GM23338 (cell line): ENCODE measurements around the gene KMT2E. TPM values are rescaled to one million over a fixed set of nuclear protein-coding genes. Genes with fewer than 3 reads are reported as not detected.

Experiments used
- ATAC-seq: fragments of 200-7000 bp; cut with Tn5 transposase; 3 replicates; pipeline ENCODE4 v1.9.1; 2020
- DNase-seq: peaks from one replicate; pipeline ENCODE4 v3.0.0-alpha.2; 2015; ENCODE audit warnings: low spot score
- H2AFZ ChIP-seq: fragments of 200-600 bp; sonication (generic); 2 replicates; pipeline ENCODE4 v1.8.0; 2016; ENCODE audit warnings: antibody characterized with exemption, mild to moderate bottlenecking, moderate library complexity
- H3F3A ChIP-seq: fragments of 200-600 bp; sonication (generic); replicated peaks from 2 replicates; pipeline ENCODE4 v1.8.0; 2017; ENCODE audit warnings: antibody characterized with exemption, mixed run types, low read depth
- H3K27ac ChIP-seq: fragments of 200-600 bp; sonication (generic); 2 replicates; pipeline ENCODE4 v1.6.1; 2016; ENCODE audit warnings: low read depth
- H3K27me3 ChIP-seq: fragments of 200-600 bp; sonication (generic); 2 replicates; pipeline ENCODE4 v1.8.0; 2016; ENCODE audit warnings: mild to moderate bottlenecking, mixed run types, moderate library complexity; ENCODE audit not compliant: insufficient read depth
- H3K36me3 ChIP-seq: fragments of 200-600 bp; sonication (generic); 2 replicates; pipeline ENCODE4 v1.8.0; 2016; ENCODE audit warnings: mild to moderate bottlenecking; ENCODE audit not compliant: insufficient read depth
- H3K4me1 ChIP-seq: fragments of 200-600 bp; sonication (generic); 2 replicates; pipeline ENCODE4 v1.8.0; 2016; ENCODE audit warnings: mild to moderate bottlenecking, moderate library complexity; ENCODE audit not compliant: insufficient read depth
- H3K4me2 ChIP-seq: fragments of 200-600 bp; sonication (generic); 2 replicates; pipeline ENCODE4 v1.7.1; 2017; ENCODE audit warnings: mixed run types
- H3K4me3 ChIP-seq: fragments of 200-600 bp; sonication (generic); 2 replicates; pipeline ENCODE4 v1.6.1; 2016; ENCODE audit warnings: mixed run types
- H3K79me2 ChIP-seq: fragments of 200-600 bp; sonication (generic); replicated peaks from 2 replicates; pipeline ENCODE4 v1.8.0; 2017; ENCODE audit warnings: mild to moderate bottlenecking; ENCODE audit not compliant: insufficient read depth
- H3K9me2 ChIP-seq: fragments of 200-600 bp; sonication (generic); 2 replicates; pipeline ENCODE4 v1.8.0; 2017; ENCODE audit not compliant: insufficient read depth
- H4K20me1 ChIP-seq: fragments of 200-600 bp; sonication (generic); replicated peaks from 2 replicates; pipeline ENCODE4 v1.8.0; 2017; ENCODE audit warnings: mild to moderate bottlenecking; ENCODE audit not compliant: insufficient read depth
- H3K27ac Mint-ChIP-seq: 2 replicates; pipeline ENCODE4 v1.8.0; 2020; ENCODE audit warnings: inconsistent platforms, mild to moderate bottlenecking, moderate library complexity, mixed read lengths
- H3K27me3 Mint-ChIP-seq: 3 replicates; pipeline ENCODE4 v1.8.0; 2022; ENCODE audit warnings: low read depth, mild to moderate bottlenecking, moderate library complexity, mixed read lengths, inconsistent platforms; ENCODE audit not compliant: insufficient read depth, poor library complexity
- H3K36me3 Mint-ChIP-seq: 3 replicates; pipeline ENCODE4 v1.8.0; 2021; ENCODE audit warnings: low read depth, mild to moderate bottlenecking, inconsistent platforms, moderate library complexity, mixed read lengths
- H3K4me1 Mint-ChIP-seq: 3 replicates; pipeline ENCODE4 v1.8.0; 2020; ENCODE audit warnings: mild to moderate bottlenecking, inconsistent platforms, mixed read lengths
- H3K4me3 Mint-ChIP-seq: 3 replicates; pipeline ENCODE4 v1.8.0; 2021; ENCODE audit warnings: moderate library complexity, mild to moderate bottlenecking, inconsistent platforms, mixed read lengths
- H3K9me3 Mint-ChIP-seq: 3 replicates; pipeline ENCODE4 v1.8.0; 2020; ENCODE audit warnings: moderate library complexity, mild to moderate bottlenecking, inconsistent platforms, mixed read lengths
- CREB1 ChIP-seq: fragments of 250-450 bp; sonication (Bioruptor Pico); IDR thresholded peaks from 2 replicates; pipeline ENCODE4 v1.5.0; 2020; ENCODE audit warnings: low read depth, mild to moderate bottlenecking, moderate library complexity
- EZH2phosphoT487 ChIP-seq: fragments of 200-600 bp; sonication (generic); IDR thresholded peaks from one replicate; pipeline ENCODE4 v1.8.1; 2018; ENCODE audit warnings: antibody characterized with exemption; ENCODE audit not compliant: unreplicated experiment
- JUNB ChIP-seq: IDR thresholded peaks from one replicate; pipeline ENCODE4 v1.6.1; 2016; ENCODE audit warnings: antibody characterized with exemption; ENCODE audit not compliant: unreplicated experiment
- NANOG ChIP-seq: IDR thresholded peaks from 2 replicates; pipeline ENCODE4 v1.6.1; 2016; ENCODE audit warnings: antibody characterized with exemption, borderline replicate concordance
- STAT1 ChIP-seq: IDR thresholded peaks from one replicate; pipeline ENCODE4 v1.6.1; 2016; ENCODE audit warnings: antibody characterized with exemption; ENCODE audit not compliant: unreplicated experiment
- ZNF331 ChIP-seq: fragments of 250-450 bp; sonication (Bioruptor Pico); IDR thresholded peaks from 2 replicates; pipeline ENCODE4 v1.5.0; 2020; ENCODE audit warnings: low read depth, mild to moderate bottlenecking, moderate library complexity
- polyA plus RNA-seq: library from polyadenylated mRNA; unstranded; fragments of >200 nt; fragmentation: Nextera tagmentation; extraction: Ambion mirVana; gene quantifications from 2 replicates; pipeline ENCODE4 v1.2.1, GENCODE V29; 2016
- total RNA-seq: library from RNA; depleted of rRNA; stranded (reverse); fragments of >200 nt; shearing (Covaris generic); gene quantifications from 2 replicates; pipeline ENCODE4 v1.2.3, GENCODE V29; 2014
- TF ChIP-seq, protein P1 (sequence below): IDR thresholded peaks from 2 replicates; pipeline ENCODE4 v1.6.1; 2016; ENCODE audit warnings: antibody characterized with exemption
- TF ChIP-seq, protein P2 (sequence below): fragments of 250-450 bp; sonication (Bioruptor Pico); IDR thresholded peaks from 2 replicates; pipeline ENCODE4 v1.5.0; 2020; ENCODE audit warnings: mild to moderate bottlenecking, moderate library complexity
- TF ChIP-seq, protein P3 (sequence below): IDR thresholded peaks from one replicate; pipeline ENCODE4 v1.6.1; 2018; ENCODE audit warnings: antibody characterized with exemption; ENCODE audit not compliant: unreplicated experiment

The KMT2E gene
- total and polyA plus RNA-seq, 2 experiments from 2014 or later, result 50.2 to 70.9 TPM

DNA sequence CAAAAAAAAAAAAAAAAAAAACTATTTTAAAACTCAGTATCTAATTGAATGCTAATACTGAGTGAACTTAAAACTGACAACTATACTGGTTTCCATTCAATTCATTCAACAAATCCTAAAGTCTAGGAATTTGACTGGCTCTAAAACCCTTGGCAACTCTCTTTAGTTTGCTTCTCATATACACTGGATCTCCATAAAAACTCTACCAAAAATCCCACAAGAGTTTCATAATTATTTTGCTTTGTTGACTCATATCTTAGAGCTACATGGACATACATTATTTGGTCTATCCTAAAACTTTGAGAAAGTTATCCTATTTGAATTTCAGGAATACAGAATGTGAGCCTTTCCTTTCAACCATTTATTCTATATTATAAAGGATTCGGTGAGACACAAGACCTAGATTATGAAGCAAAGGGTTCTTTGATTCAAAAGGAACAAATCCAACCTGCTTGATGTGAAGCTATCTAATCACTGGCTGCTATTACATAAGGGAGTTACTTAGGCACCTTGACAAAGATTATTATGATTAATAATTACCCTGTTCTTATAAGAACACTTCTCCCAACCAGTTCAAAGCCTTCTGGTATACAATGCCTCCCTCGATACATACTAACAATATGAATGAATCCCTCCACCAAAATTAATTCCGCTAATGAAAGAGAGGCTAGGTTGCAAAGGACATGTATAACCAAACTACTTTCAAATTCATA lies 15.8 kb upstream of the KMT2E start:
- H3K27me3 ChIP-seq, result no peaks in the 10 kb centered on the region
- H4K20me1 ChIP-seq, result peaks cover 79% of the 10 kb centered on the region
- Mint-ChIP-seq H3K27ac (no peak overlapping the region), H3K9me3 (no peaks in the 10 kb centered on the region), H3K4me1 (peaks cover 41% of the 10 kb centered on the region), H3K36me3 (peaks cover 3% of the 10 kb centered on the region; the same call in 1 of the 3 replicates), H3K27me3 (no peaks in the 10 kb centered on the region), H3K4me3 (no peak overlapping the region)
- no peak for ATAC-seq
- no peak overlapping the region; the same call in 1 of the 2 replicates for H3K27ac ChIP-seq
- H3K9me2 ChIP-seq, result no peaks in the 10 kb centered on the region
- no peaks in the 10 kb centered on the region for H3K36me3 ChIP-seq
- no peaks in the 10 kb centered on the region; the same call in 1 of the 2 replicates for H3K79me2 ChIP-seq
- no peak overlapping the region for H2AFZ ChIP-seq
- peaks cover 11% of the 10 kb centered on the region for H3K4me1 ChIP-seq
- no peak for DNase-seq
- H3F3A ChIP-seq, result no peaks in the 10 kb centered on the region
- TF ChIP-seq CREB1 (CRISPR knock-in tag), result no peak
- TF ChIP-seq, protein P1, sequence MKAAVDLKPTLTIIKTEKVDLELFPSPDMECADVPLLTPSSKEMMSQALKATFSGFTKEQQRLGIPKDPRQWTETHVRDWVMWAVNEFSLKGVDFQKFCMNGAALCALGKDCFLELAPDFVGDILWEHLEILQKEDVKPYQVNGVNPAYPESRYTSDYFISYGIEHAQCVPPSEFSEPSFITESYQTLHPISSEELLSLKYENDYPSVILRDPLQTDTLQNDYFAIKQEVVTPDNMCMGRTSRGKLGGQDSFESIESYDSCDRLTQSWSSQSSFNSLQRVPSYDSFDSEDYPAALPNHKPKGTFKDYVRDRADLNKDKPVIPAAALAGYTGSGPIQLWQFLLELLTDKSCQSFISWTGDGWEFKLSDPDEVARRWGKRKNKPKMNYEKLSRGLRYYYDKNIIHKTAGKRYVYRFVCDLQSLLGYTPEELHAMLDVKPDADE, result no peak
- TF ChIP-seq ZNF331 (CRISPR knock-in tag), result no peak
- TF ChIP-seq STAT1, result no peak
- TF ChIP-seq EZH2phosphoT487, result no peak
- TF ChIP-seq, protein P2, sequence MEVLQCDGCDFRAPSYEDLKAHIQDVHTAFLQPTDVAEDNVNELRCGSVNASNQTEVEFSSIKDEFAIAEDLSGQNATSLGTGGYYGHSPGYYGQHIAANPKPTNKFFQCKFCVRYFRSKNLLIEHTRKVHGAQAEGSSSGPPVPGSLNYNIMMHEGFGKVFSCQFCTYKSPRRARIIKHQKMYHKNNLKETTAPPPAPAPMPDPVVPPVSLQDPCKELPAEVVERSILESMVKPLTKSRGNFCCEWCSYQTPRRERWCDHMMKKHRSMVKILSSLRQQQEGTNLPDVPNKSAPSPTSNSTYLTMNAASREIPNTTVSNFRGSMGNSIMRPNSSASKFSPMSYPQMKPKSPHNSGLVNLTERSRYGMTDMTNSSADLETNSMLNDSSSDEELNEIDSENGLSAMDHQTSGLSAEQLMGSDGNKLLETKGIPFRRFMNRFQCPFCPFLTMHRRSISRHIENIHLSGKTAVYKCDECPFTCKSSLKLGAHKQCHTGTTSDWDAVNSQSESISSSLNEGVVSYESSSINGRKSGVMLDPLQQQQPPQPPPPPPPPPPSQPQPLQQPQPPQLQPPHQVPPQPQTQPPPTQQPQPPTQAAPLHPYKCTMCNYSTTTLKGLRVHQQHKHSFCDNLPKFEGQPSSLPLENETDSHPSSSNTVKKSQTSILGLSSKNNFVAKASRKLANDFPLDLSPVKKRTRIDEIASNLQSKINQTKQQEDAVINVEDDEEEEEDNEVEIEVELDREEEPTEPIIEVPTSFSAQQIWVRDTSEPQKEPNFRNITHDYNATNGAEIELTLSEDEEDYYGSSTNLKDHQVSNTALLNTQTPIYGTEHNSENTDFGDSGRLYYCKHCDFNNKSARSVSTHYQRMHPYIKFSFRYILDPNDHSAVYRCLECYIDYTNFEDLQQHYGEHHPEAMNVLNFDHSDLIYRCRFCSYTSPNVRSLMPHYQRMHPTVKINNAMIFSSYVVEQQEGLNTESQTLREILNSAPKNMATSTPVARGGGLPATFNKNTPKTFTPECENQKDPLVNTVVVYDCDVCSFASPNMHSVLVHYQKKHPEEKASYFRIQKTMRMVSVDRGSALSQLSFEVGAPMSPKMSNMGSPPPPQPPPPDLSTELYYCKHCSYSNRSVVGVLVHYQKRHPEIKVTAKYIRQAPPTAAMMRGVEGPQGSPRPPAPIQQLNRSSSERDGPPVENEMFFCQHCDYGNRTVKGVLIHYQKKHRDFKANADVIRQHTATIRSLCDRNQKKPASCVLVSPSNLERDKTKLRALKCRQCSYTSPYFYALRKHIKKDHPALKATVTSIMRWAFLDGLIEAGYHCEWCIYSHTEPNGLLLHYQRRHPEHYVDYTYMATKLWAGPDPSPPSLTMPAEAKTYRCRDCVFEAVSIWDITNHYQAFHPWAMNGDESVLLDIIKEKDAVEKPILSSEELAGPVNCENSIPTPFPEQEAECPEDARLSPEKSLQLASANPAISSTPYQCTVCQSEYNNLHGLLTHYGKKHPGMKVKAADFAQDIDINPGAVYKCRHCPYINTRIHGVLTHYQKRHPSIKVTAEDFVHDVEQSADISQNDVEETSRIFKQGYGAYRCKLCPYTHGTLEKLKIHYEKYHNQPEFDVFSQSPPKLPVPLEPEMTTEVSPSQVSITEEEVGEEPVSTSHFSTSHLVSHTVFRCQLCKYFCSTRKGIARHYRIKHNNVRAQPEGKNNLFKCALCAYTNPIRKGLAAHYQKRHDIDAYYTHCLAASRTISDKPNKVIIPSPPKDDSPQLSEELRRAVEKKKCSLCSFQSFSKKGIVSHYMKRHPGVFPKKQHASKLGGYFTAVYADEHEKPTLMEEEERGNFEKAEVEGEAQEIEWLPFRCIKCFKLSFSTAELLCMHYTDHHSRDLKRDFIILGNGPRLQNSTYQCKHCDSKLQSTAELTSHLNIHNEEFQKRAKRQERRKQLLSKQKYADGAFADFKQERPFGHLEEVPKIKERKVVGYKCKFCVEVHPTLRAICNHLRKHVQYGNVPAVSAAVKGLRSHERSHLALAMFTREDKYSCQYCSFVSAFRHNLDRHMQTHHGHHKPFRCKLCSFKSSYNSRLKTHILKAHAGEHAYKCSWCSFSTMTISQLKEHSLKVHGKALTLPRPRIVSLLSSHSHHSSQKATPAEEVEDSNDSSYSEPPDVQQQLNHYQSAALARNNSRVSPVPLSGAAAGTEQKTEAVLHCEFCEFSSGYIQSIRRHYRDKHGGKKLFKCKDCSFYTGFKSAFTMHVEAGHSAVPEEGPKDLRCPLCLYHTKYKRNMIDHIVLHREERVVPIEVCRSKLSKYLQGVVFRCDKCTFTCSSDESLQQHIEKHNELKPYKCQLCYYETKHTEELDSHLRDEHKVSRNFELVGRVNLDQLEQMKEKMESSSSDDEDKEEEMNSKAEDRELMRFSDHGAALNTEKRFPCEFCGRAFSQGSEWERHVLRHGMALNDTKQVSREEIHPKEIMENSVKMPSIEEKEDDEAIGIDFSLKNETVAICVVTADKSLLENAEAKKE (CRISPR knock-in tag), result no peak
- TF ChIP-seq, protein P3, sequence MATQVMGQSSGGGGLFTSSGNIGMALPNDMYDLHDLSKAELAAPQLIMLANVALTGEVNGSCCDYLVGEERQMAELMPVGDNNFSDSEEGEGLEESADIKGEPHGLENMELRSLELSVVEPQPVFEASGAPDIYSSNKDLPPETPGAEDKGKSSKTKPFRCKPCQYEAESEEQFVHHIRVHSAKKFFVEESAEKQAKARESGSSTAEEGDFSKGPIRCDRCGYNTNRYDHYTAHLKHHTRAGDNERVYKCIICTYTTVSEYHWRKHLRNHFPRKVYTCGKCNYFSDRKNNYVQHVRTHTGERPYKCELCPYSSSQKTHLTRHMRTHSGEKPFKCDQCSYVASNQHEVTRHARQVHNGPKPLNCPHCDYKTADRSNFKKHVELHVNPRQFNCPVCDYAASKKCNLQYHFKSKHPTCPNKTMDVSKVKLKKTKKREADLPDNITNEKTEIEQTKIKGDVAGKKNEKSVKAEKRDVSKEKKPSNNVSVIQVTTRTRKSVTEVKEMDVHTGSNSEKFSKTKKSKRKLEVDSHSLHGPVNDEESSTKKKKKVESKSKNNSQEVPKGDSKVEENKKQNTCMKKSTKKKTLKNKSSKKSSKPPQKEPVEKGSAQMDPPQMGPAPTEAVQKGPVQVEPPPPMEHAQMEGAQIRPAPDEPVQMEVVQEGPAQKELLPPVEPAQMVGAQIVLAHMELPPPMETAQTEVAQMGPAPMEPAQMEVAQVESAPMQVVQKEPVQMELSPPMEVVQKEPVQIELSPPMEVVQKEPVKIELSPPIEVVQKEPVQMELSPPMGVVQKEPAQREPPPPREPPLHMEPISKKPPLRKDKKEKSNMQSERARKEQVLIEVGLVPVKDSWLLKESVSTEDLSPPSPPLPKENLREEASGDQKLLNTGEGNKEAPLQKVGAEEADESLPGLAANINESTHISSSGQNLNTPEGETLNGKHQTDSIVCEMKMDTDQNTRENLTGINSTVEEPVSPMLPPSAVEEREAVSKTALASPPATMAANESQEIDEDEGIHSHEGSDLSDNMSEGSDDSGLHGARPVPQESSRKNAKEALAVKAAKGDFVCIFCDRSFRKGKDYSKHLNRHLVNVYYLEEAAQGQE, result no peak
- TF ChIP-seq NANOG, result no peak
- no peak for TF ChIP-seq JUNB
- H3K4me2 ChIP-seq, result no peak overlapping the region
- no peak overlapping the region for H3K4me3 ChIP-seq
